ENCODE measurements around the gene CEP128.

The CEP128 gene

DNA sequence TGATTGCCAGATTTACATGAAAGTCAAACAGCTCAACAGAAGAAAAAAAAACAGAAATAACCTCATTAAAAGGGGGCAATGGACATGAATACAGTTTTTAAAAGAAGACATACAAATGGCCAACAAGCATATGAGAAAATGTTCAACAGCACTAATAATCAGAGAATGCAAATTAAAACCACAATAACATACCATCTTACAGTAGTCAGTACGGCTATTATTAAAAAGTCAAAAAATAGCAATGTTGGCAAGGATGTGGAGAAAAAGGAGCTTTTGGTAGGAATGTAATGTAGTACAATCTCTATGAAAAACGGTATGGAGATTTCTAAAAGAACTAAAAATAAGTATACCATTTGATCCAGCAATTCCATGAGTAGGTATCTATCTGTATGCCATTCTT lies 272.1 kb downstream of the CEP128 start:
- Histone ChIP-seq H3K4me1 (ENCODE audit: control insufficient read depth in 1 of 2, insufficient read depth in 1 of 2, low read depth in 1 of 2, low read length in 1 of 2) (no peaks in the 10 kb centered on the region), H3K36me3 (no peaks in the 10 kb centered on the region), H3K4me3 (ENCODE audit: low read depth in 1 of 2, low read length in 1 of 2) (no peak overlapping the region), H3K27ac (no peak overlapping the region), H3K9me3 (no peaks in the 10 kb centered on the region), H3K27me3 (no peaks in the 10 kb centered on the region)
- TF ChIP-seq, protein P1, sequence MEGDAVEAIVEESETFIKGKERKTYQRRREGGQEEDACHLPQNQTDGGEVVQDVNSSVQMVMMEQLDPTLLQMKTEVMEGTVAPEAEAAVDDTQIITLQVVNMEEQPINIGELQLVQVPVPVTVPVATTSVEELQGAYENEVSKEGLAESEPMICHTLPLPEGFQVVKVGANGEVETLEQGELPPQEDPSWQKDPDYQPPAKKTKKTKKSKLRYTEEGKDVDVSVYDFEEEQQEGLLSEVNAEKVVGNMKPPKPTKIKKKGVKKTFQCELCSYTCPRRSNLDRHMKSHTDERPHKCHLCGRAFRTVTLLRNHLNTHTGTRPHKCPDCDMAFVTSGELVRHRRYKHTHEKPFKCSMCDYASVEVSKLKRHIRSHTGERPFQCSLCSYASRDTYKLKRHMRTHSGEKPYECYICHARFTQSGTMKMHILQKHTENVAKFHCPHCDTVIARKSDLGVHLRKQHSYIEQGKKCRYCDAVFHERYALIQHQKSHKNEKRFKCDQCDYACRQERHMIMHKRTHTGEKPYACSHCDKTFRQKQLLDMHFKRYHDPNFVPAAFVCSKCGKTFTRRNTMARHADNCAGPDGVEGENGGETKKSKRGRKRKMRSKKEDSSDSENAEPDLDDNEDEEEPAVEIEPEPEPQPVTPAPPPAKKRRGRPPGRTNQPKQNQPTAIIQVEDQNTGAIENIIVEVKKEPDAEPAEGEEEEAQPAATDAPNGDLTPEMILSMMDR (IDR thresholded peaks at IDR 0.05): no peak

DNA sequence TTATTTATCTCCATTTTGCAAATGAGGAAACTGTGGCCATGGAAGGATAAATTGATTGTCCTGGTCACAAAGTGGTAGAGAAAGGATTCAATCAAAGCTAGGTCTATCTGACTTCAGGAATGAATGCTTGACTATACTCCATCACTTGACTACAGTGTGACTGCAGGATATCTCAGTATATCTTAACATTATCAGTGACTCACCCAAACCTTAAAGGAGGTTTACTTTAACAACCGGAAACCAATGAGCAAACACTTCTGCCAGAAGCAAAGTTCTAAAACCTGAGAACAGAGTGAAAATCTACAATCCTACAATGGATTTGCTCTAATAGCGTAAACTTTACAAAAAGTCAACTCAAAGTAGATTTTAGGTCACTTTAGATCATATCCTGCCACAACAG lies 277.0 kb downstream of the CEP128 start:
- Histone ChIP-seq H3K36me3 (no peaks in the 10 kb centered on the region), H3K27ac (no peak overlapping the region)

DNA sequence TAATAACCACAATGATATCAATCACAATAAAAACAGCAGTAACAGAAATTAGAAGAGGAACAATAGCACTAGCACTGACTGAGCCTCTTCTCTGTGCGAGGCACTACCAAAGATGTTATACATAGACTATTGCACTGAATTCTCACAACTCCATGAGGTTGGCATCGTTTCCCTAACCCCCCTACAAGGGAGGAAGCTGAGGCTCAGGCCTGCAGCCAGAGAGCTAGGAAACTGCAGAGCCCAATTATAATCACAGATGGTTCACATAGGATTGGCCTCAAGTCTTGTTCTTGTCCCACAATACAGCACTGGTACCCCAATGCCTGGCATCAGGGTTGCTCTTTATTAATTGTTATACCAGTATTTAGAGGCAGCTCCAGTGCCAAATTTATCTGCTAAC lies 278.0 kb downstream of the CEP128 start:
- Histone ChIP-seq H3K4me1 (ENCODE audit: control insufficient read depth in 1 of 2, insufficient read depth in 1 of 2, low read depth in 1 of 2, low read length in 1 of 2) (no peaks in the 10 kb centered on the region), H3K4me3 (ENCODE audit: low read depth in 1 of 2, low read length in 1 of 2) (no peak overlapping the region), H3K27me3 (no peaks in the 10 kb centered on the region), H3K36me3 (no peaks in the 10 kb centered on the region), H3K9me3 (no peaks in the 10 kb centered on the region), H3K27ac (no peak overlapping the region)
- TF ChIP-seq, protein P1 (IDR thresholded peaks at IDR 0.05): no peak

More for the DNA sequence above, 277.0 kb downstream of the CEP128 start:
- Histone ChIP-seq H3K4me3 (ENCODE audit: low read depth in 1 of 2, low read length in 1 of 2) (no peak overlapping the region), H3K9me3 (no peaks in the 10 kb centered on the region), H3K4me1 (ENCODE audit: control insufficient read depth in 1 of 2, insufficient read depth in 1 of 2, low read depth in 1 of 2, low read length in 1 of 2) (no peaks in the 10 kb centered on the region), H3K27me3 (no peaks in the 10 kb centered on the region)
- TF ChIP-seq, protein P1 (IDR thresholded peaks at IDR 0.05): no peak

DNA sequence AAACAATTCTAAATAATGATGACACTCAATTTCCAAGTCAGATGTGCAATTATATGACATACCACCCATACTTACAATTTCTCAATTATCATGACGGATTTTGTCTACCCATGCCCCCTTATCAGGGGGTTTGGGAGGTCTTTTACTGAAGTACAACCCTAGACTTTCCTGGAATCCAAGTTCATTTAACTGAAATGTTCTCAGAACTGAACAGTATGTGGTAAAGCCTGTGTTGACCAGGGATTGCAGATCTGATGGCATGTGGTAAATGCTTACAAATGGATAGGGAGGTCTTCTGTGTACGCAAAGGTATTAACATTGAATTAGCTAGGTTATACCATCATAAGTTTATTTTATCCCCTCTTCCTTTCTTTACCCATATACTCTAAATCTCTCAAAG lies 281.8 kb downstream of the CEP128 start:
- no peaks in the 10 kb centered on the region for H3K27me3 ChIP-seq
- no peak overlapping the region for H3K27ac ChIP-seq
- no peaks in the 10 kb centered on the region for H3K4me1 ChIP-seq (ENCODE audit: control insufficient read depth in 1 of 2, insufficient read depth in 1 of 2, low read depth in 1 of 2, low read length in 1 of 2)
- no peak overlapping the region for H3K4me3 ChIP-seq (ENCODE audit: low read depth in 1 of 2, low read length in 1 of 2)
- no peaks in the 10 kb centered on the region for H3K9me3 ChIP-seq
- H3K36me3 ChIP-seq: no peaks in the 10 kb centered on the region
- TF ChIP-seq, protein P1 (IDR thresholded peaks at IDR 0.05): no peak

DNA sequence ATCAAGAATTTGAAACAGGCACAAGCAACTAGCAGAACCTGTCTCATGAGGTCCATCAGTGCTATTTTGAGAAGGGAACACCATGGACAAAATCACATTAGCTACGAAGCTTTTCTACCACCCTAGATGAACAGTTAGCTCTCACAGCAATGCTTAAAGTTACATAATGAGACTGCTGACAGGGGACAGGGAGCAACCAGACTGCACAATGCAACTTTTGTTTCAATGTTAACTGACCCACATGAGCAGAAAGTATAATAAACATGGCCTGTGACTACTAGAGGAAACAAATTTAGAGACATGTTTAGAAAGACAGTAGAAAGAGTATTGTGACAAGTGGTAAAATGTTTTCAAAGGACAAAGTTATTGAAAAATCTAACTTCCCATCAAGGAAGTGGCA lies 282.8 kb downstream of the CEP128 start:
- Histone ChIP-seq H3K4me3 (ENCODE audit: low read depth in 1 of 2, low read length in 1 of 2) (no peak overlapping the region), H3K36me3 (no peaks in the 10 kb centered on the region), H3K9me3 (no peaks in the 10 kb centered on the region), H3K27ac (no peak overlapping the region), H3K4me1 (ENCODE audit: control insufficient read depth in 1 of 2, insufficient read depth in 1 of 2, low read depth in 1 of 2, low read length in 1 of 2) (no peaks in the 10 kb centered on the region), H3K27me3 (no peaks in the 10 kb centered on the region)
- TF ChIP-seq, protein P1 (IDR thresholded peaks at IDR 0.05): no peak

DNA sequence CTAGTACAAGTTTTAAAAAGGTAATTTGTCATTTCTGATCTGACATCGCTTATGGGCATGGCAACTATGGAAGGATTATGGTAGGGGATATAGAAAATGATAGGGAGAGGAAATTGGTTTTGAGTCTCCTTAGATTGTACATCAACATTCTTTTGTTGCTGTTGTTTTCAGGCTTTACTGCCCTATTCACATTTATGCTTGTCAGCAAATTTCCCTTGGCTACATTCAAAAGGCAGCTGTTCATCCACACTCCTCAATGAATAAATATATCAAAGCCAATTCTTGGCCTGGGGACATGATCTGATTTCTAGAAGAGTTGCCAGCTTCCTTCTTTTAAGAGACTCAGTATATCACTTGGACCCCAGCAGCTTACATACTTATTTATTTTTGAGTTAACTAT lies 283.4 kb downstream of the CEP128 start:
- Histone ChIP-seq H3K4me1 (ENCODE audit: control insufficient read depth in 1 of 2, insufficient read depth in 1 of 2, low read depth in 1 of 2, low read length in 1 of 2) (no peaks in the 10 kb centered on the region), H3K27me3 (no peaks in the 10 kb centered on the region), H3K4me3 (ENCODE audit: low read depth in 1 of 2, low read length in 1 of 2) (no peak overlapping the region), H3K27ac (no peak overlapping the region), H3K36me3 (no peaks in the 10 kb centered on the region), H3K9me3 (no peaks in the 10 kb centered on the region)
- TF ChIP-seq, protein P1 (IDR thresholded peaks at IDR 0.05): no peak
